Vagina (tissue), 2 donors: ENCODE data around the gene MAGEB3. TPM values are rescaled to one million over a fixed set of nuclear protein-coding genes. Genes with fewer than 3 reads are reported as not detected.

Source experiments
- DNase-seq, 2 donors: peaks; one replicate each; pipeline ENCODE4 v3.0.0-alpha.2; 2017; ENCODE audit errors: extremely low spot score in 2 of 2
- H3K27ac ChIP-seq: fragments of 200-600 bp; sonication (generic); one replicate; pipeline ENCODE4 v1.5.1; 2019
- H3K27me3 ChIP-seq: fragments of 200-600 bp; sonication (generic); one replicate; pipeline ENCODE4 v1.5.1; 2019
- H3K36me3 ChIP-seq, 2 donors: fragments of 200-600 bp; sonication (generic); one replicate each; pipeline ENCODE4 v1.5.1; 2017 to 2019
- H3K4me1 ChIP-seq: fragments of 200-600 bp; sonication (generic); one replicate; pipeline ENCODE4 v1.5.1; 2019
- H3K4me3 ChIP-seq, 2 donors: fragments of 200-600 bp; sonication (generic); 1 replicate in 1 of 2; 2 replicates in 1 of 2; pipeline ENCODE4 v1.5.1; 2016 to 2019
- H3K9me3 ChIP-seq: fragments of 200-600 bp; sonication (generic); one replicate; pipeline ENCODE4 v1.5.1; 2019
- POLR2A ChIP-seq, 2 donors: fragments of 450-650 bp; IDR thresholded peaks; one replicate each; pipeline ENCODE4 v1.6.1; 2017; ENCODE audit warnings: antibody characterized with exemption in 2 of 2, mild to moderate bottlenecking in 2 of 2, moderate library complexity in 2 of 2
- POLR2AphosphoS5 ChIP-seq, 2 donors: sonication (generic); formaldehyde crosslinking; IDR thresholded peaks; one replicate each; pipeline ENCODE4 v1.9.0; 2017; ENCODE audit warnings: antibody characterized with exemption in 2 of 2, mild to moderate bottlenecking in 2 of 2, low read depth in 1 of 2; ENCODE audit not compliant: insufficient read depth in 1 of 2
- intact Hi-C: fragments of 100-400 bp; cut with DNase I; formaldehyde crosslinking; loops from one replicate; pipeline ENCODE4 v1.15.1; 2023
- total RNA-seq: library from RNA; depleted of rRNA; stranded (reverse); fragments of >200 nt; gene quantifications from one replicate; pipeline ENCODE4 v1.2.3, GENCODE V29; 2016
- TF ChIP-seq, protein P1 (sequence below), 3 experiments: fragments of 450-650 bp in 2 of 3; fragments of 200-600 bp in 1 of 3; sonication (generic) in 1 of 3; IDR thresholded peaks; one replicate each; pipeline ENCODE4 v1.5.1; 2017 to 2019; ENCODE audit warnings: antibody characterized with exemption in 3 of 3, mild to moderate bottlenecking in 2 of 3, moderate library complexity in 2 of 3

Gene MAGEB3
- total RNA-seq, 1 donor from 2014 or later, result not detected

DNA sequence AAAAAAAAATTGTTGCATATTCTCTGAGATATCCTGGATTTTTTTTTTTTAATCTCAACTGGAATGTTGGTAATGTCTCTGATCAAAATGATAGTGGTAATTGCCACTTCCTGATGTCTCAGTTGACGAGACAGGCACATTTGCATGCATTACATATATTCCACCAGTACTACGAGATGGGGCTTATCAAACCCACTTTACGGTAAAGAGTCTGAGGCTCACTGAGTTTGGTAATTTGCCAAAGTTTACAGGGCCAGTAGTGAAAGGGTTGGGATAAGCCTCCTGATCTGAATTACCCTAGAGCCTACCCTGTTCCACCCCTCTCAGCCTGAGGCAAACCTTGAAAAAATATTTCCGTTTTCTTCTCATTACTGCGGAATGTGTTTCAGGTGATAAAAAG lies 9.8 kb upstream of the MAGEB3 start:
- Histone ChIP-seq H3K27ac (no peak overlapping the region), H3K36me3 (no peaks in the 10 kb centered on the region), H3K27me3 (no peaks in the 10 kb centered on the region), H3K9me3 (no peaks in the 10 kb centered on the region), H3K4me1 (no peaks in the 10 kb centered on the region), H3K4me3 (no peak overlapping the region)
- TF ChIP-seq POLR2A (IDR thresholded peaks at IDR 0.05) (no peak), POLR2AphosphoS5 (IDR thresholded peaks at IDR 0.05; ENCODE audit: insufficient read depth in 1 of 2, low read depth in 1 of 2) (no peak)
- TF ChIP-seq, protein P1, sequence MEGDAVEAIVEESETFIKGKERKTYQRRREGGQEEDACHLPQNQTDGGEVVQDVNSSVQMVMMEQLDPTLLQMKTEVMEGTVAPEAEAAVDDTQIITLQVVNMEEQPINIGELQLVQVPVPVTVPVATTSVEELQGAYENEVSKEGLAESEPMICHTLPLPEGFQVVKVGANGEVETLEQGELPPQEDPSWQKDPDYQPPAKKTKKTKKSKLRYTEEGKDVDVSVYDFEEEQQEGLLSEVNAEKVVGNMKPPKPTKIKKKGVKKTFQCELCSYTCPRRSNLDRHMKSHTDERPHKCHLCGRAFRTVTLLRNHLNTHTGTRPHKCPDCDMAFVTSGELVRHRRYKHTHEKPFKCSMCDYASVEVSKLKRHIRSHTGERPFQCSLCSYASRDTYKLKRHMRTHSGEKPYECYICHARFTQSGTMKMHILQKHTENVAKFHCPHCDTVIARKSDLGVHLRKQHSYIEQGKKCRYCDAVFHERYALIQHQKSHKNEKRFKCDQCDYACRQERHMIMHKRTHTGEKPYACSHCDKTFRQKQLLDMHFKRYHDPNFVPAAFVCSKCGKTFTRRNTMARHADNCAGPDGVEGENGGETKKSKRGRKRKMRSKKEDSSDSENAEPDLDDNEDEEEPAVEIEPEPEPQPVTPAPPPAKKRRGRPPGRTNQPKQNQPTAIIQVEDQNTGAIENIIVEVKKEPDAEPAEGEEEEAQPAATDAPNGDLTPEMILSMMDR (IDR thresholded peaks at IDR 0.05), result no peak
- no peak for DNase-seq
- intact Hi-C loops, result no loop called here

DNA sequence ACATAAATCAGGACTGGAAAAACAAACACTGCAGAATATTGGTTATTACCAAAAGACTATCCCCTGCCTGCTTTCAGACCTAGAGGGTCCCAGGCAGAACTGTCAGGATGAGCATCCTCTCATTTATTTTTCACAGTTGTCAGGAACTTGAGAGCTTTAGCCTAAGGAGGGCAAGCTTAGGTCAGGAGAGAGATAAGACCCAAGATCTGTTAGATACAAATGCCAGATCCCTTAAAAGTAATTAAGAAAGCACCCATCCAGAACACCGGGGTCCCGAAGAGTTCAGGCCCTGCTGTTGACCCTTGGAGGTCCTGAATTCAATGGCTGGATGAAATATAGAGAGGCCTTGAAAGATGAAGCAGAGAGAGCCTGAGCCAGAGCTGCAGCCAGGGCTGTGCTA lies 5.9 kb upstream of the MAGEB3 start:
- H3K4me1 ChIP-seq, result no peaks in the 10 kb centered on the region
- H3K27ac ChIP-seq, result no peak overlapping the region
- no peaks in the 10 kb centered on the region for H3K36me3 ChIP-seq
- intact Hi-C loops, result no loop called here
- H3K9me3 ChIP-seq, result no peaks in the 10 kb centered on the region
- no peak for DNase-seq
- TF ChIP-seq POLR2A (IDR thresholded peaks at IDR 0.05), result no peak
- TF ChIP-seq, protein P1 (IDR thresholded peaks at IDR 0.05), result no peak
- no peak for TF ChIP-seq POLR2AphosphoS5 (IDR thresholded peaks at IDR 0.05; ENCODE audit: insufficient read depth in 1 of 2, low read depth in 1 of 2)
- no peak overlapping the region for H3K4me3 ChIP-seq
- no peaks in the 10 kb centered on the region for H3K27me3 ChIP-seq

DNA sequence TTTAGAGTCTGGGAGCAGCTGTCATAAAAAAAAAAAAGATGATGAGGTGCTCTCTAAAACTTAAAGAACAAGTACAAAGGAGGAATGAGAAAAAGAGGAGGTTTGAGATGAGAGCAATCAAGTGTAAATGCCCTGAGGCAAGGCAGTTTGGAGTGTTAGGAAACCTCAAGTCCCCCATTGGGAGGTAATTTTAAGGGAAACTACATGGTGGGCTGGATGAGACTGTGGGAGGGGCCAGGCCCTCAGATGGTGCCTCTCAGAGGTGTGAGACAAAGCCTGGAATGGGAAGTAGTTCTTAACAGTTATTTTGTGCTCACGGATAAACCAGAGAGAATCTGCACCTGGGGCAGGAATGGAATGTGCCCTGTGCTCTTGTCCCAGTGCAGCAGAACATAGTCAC lies 1.9 kb upstream of the MAGEB3 start:
- no peak for DNase-seq
- Histone ChIP-seq H3K4me1 (no peaks in the 10 kb centered on the region), H3K4me3 (no peak overlapping the region), H3K9me3 (no peaks in the 10 kb centered on the region), H3K36me3 (no peaks in the 10 kb centered on the region), H3K27me3 (no peaks in the 10 kb centered on the region), H3K27ac (no peak overlapping the region)
- no peak for TF ChIP-seq POLR2AphosphoS5 (IDR thresholded peaks at IDR 0.05; ENCODE audit: insufficient read depth in 1 of 2, low read depth in 1 of 2)
- no peak for TF ChIP-seq POLR2A (IDR thresholded peaks at IDR 0.05)
- TF ChIP-seq, protein P1 (IDR thresholded peaks at IDR 0.05), result no peak
- intact Hi-C loops, result no loop called here

DNA sequence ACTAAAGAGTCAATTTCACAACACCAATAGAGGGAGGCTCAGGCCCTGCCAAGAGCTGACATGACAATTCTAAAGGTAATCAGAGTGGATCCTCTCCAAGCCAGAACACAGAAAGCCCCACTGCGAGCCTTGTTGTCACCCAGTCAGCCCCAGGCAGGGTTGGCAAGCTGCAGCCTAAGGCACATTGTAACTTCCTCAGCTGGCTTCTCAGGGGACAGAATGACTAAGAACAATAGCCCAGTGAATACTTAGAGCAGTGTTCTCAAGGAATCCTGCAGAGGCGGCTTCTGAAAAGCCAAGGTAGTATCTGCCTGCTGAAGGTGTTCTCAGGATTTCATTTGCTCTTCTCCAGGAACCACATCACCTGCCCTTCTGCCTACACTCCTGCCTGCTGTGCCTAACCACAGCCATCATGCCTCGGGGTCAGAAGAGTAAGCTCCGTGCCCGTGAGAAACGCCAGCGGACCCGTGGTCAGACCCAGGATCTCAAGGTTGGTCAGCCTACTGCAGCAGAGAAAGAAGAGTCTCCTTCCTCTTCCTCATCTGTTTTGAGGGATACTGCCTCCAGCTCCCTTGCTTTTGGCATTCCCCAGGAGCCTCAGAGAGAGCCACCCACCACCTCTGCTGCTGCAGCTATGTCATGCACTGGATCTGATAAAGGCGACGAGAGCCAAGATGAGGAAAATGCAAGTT lies 11.4 kb downstream of the MAGEB3 start, which contains the start of gene MAGEB4:
MAGEB4 (plus strand) TSS at position 277 of the 692 bp plus-strand sequence; CDS start at position 413, 136 bp downstream.
- H3K27me3 ChIP-seq, result no peaks in the 10 kb centered on the region
- H3K4me3 ChIP-seq, result no peak within 1 kb of the TSS
- TF ChIP-seq, protein P1 (IDR thresholded peaks at IDR 0.05), result no peak
- TF ChIP-seq POLR2AphosphoS5 (IDR thresholded peaks at IDR 0.05; ENCODE audit: insufficient read depth in 1 of 2, low read depth in 1 of 2) (no peak), POLR2A (IDR thresholded peaks at IDR 0.05) (no peak)
- intact Hi-C loops, result no loop called here
- H3K27ac ChIP-seq, result no peak within 1 kb of the TSS
- DNase-seq, result no peak
- no peaks in the 10 kb centered on the region for H3K36me3 ChIP-seq
- no peaks in the 10 kb centered on the region for H3K4me1 ChIP-seq
- no peaks in the 10 kb centered on the region for H3K9me3 ChIP-seq

DNA sequence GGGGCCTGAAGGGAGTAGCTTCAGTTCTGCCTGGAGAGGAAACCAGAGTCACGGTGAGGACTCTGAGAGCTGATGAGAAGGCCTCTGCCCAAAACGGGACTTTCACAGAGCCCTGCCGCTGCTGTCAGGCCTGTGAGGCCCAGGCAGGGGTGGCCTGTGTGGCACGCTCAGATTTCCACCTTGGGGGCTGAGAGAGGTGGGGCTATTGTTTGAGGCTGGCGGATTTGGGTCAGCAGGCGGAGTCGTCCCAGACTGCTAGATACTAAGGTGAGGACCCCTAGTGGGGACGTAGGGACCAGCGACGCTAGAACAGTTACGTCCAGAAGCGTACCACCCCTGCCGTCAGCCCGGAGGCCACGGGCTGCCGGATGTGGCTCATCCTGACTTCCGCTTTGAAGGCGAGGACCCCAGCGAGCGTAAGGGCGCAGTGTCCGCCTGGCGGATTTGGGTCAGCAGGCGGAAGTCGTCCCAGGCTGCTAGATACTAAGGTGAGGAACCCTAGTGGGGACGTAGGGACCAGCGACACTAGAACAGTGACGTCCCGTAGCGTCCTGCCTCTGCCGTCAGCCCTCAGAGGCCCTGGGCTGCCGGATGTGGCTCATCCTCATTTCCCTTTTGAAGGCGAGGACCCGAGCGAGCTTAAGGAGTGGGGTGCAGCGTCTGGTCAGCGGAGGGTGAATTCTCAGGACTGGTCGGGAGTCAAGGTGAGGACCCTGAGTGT lies 16.5 kb downstream of the MAGEB3 start, which contains the start of gene MAGEB1:
MAGEB1 (plus strand) TSS at position 378 of the 721 bp plus-strand sequence. CDS start 3,348 bp downstream, outside the sequence.
- H3K27ac ChIP-seq, result no peak within 1 kb of the TSS
- DNase-seq, result no peak
- intact Hi-C loops, result no loop called here
- H3K36me3 ChIP-seq, result no peaks in the 10 kb centered on the region
- no peaks in the 10 kb centered on the region for H3K27me3 ChIP-seq
- no peaks in the 10 kb centered on the region for H3K4me1 ChIP-seq
- TF ChIP-seq POLR2AphosphoS5 (IDR thresholded peaks at IDR 0.05; ENCODE audit: insufficient read depth in 1 of 2, low read depth in 1 of 2) (no peak), POLR2A (IDR thresholded peaks at IDR 0.05) (no peak)
- TF ChIP-seq, protein P1 (IDR thresholded peaks at IDR 0.05), result no peak
- H3K9me3 ChIP-seq, result no peaks in the 10 kb centered on the region
- no peak within 1 kb of the TSS for H3K4me3 ChIP-seq
